ENCODE measurements around the gene ASB14.
"Not testable (repeated sequence)": the region's sequence is repeated elsewhere in the genome, so short reads cannot be mapped to it uniquely, and the experiment has no call there.

- TF ChIP-seq, protein P1, sequence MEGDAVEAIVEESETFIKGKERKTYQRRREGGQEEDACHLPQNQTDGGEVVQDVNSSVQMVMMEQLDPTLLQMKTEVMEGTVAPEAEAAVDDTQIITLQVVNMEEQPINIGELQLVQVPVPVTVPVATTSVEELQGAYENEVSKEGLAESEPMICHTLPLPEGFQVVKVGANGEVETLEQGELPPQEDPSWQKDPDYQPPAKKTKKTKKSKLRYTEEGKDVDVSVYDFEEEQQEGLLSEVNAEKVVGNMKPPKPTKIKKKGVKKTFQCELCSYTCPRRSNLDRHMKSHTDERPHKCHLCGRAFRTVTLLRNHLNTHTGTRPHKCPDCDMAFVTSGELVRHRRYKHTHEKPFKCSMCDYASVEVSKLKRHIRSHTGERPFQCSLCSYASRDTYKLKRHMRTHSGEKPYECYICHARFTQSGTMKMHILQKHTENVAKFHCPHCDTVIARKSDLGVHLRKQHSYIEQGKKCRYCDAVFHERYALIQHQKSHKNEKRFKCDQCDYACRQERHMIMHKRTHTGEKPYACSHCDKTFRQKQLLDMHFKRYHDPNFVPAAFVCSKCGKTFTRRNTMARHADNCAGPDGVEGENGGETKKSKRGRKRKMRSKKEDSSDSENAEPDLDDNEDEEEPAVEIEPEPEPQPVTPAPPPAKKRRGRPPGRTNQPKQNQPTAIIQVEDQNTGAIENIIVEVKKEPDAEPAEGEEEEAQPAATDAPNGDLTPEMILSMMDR (IDR thresholded peaks at IDR 0.05) = not testable (repeated sequence)
- TF ChIP-seq POLR2A (IDR thresholded peaks at IDR 0.05) = not testable (repeated sequence)
Observed at GRCh38 chr3:57339071-57339642, 46.7 kb upstream of the ASB14 start.
